ENCODE data around the gene CTPS1.

CTPS1 gene

DNA sequence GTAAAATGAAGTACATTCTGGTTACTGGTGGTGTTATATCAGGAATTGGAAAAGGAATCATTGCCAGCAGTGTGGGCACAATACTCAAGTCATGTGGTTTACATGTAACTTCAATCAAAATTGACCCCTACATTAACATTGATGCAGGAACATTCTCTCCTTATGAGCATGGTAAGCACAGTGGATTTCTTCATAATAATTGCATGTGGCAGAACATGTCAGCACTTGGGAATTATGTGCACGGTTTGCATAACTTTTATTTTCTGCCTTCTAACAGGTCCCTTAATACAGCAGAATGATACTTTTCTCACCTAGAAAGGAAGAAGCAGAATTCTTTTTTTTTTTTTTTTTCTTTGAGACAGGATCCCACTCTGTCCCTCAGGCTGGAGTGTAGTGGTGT is 3.8 kb downstream of the CTPS1 start:
- TF ChIP-seq TOX (CRISPR knock-in tag; IDR thresholded peaks at IDR 0.05; ENCODE audit: borderline replicate concordance) = 0 out of 2 replicates have a peak, but pooled peaks have one; percentile 45
- TF ChIP-seq ZFP3 (CRISPR knock-in tag; IDR thresholded peaks at IDR 0.05) = no peak
- ATAC-seq = peak; percentile 3; the same call in 1 of the 3 replicates

DNA sequence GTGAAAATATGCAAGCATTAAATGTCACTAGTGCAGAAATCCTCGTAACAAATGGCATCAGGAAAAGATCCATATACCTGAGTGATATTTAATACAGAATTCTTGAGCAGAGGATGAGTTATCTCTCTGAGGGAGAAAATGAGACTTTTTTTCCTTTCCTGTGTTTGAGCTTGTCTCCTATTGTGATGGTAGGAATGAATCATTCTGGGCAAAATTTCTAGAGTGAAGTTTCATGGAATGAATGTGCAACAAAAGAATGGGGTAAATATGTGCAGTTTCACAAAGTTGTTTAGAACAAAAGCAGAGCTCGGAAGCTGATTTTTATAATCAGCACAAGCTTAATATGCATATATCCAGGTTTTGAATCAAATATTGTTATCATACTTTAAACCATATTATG is 4.6 kb downstream of the CTPS1 start:
- ATAC-seq = no peak
- TF ChIP-seq ESRRG (CRISPR knock-in tag; IDR thresholded peaks at IDR 0.05) = no peak
- TF ChIP-seq, protein P1, sequence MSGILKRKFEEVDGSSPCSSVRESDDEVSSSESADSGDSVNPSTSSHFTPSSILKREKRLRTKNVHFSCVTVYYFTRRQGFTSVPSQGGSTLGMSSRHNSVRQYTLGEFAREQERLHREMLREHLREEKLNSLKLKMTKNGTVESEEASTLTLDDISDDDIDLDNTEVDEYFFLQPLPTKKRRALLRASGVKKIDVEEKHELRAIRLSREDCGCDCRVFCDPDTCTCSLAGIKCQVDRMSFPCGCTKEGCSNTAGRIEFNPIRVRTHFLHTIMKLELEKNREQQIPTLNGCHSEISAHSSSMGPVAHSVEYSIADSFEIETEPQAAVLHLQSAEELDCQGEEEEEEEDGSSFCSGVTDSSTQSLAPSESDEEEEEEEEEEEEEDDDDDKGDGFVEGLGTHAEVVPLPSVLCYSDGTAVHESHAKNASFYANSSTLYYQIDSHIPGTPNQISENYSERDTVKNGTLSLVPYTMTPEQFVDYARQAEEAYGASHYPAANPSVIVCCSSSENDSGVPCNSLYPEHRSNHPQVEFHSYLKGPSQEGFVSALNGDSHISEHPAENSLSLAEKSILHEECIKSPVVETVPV (CRISPR knock-in tag; IDR thresholded peaks at IDR 0.05) = no peak
- TF ChIP-seq, protein P2, sequence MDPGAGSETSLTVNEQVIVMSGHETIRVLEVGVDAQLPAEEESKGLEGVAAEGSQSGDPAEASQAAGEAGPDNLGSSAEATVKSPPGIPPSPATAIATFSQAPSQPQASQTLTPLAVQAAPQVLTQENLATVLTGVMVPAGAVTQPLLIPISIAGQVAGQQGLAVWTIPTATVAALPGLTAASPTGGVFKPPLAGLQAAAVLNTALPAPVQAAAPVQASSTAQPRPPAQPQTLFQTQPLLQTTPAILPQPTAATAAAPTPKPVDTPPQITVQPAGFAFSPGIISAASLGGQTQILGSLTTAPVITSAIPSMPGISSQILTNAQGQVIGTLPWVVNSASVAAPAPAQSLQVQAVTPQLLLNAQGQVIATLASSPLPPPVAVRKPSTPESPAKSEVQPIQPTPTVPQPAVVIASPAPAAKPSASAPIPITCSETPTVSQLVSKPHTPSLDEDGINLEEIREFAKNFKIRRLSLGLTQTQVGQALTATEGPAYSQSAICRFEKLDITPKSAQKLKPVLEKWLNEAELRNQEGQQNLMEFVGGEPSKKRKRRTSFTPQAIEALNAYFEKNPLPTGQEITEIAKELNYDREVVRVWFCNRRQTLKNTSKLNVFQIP (CRISPR knock-in tag; IDR thresholded peaks at IDR 0.05; ENCODE audit: borderline replicate concordance, low read depth) = no peak
- no peak for TF ChIP-seq GLIS3 (CRISPR knock-in tag; IDR thresholded peaks at IDR 0.05)
- TF ChIP-seq OSR1 (CRISPR knock-in tag; IDR thresholded peaks at IDR 0.05) = no peak
- TF ChIP-seq, protein P3, sequence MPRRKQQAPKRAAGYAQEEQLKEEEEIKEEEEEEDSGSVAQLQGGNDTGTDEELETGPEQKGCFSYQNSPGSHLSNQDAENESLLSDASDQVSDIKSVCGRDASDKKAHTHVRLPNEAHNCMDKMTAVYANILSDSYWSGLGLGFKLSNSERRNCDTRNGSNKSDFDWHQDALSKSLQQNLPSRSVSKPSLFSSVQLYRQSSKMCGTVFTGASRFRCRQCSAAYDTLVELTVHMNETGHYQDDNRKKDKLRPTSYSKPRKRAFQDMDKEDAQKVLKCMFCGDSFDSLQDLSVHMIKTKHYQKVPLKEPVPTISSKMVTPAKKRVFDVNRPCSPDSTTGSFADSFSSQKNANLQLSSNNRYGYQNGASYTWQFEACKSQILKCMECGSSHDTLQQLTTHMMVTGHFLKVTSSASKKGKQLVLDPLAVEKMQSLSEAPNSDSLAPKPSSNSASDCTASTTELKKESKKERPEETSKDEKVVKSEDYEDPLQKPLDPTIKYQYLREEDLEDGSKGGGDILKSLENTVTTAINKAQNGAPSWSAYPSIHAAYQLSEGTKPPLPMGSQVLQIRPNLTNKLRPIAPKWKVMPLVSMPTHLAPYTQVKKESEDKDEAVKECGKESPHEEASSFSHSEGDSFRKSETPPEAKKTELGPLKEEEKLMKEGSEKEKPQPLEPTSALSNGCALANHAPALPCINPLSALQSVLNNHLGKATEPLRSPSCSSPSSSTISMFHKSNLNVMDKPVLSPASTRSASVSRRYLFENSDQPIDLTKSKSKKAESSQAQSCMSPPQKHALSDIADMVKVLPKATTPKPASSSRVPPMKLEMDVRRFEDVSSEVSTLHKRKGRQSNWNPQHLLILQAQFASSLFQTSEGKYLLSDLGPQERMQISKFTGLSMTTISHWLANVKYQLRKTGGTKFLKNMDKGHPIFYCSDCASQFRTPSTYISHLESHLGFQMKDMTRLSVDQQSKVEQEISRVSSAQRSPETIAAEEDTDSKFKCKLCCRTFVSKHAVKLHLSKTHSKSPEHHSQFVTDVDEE (CRISPR knock-in tag; IDR thresholded peaks at IDR 0.05) = no peak
- TF ChIP-seq, protein P4, sequence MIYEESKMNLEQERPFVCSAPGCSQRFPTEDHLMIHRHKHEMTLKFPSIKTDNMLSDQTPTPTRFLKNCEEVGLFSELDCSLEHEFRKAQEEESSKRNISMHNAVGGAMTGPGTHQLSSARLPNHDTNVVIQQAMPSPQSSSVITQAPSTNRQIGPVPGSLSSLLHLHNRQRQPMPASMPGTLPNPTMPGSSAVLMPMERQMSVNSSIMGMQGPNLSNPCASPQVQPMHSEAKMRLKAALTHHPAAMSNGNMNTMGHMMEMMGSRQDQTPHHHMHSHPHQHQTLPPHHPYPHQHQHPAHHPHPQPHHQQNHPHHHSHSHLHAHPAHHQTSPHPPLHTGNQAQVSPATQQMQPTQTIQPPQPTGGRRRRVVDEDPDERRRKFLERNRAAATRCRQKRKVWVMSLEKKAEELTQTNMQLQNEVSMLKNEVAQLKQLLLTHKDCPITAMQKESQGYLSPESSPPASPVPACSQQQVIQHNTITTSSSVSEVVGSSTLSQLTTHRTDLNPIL (CRISPR knock-in tag; IDR thresholded peaks at IDR 0.05; ENCODE audit: low read depth) = no peak
- no peak for TF ChIP-seq TOX (CRISPR knock-in tag; IDR thresholded peaks at IDR 0.05; ENCODE audit: borderline replicate concordance)

DNA sequence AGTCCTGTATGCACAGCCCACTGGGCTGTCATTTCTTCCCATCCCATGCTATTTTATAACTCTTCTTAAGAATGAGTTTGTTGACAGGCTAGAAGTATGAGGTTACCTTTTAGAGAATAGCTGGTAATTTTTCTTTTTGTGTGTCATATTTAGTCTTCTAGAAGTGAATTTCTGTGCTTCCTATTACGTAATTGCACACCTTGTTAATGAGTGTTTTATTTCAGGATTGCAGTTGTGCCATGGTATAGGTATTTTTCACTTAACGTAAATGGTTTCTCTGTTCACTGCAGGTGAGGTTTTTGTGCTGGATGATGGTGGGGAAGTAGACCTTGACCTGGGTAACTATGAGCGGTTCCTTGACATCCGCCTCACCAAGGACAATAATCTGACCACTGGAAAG is 5.0 kb downstream of the CTPS1 start:
- TF ChIP-seq, protein P2 (CRISPR knock-in tag; IDR thresholded peaks at IDR 0.05; ENCODE audit: borderline replicate concordance, low read depth) = no peak
- TF ChIP-seq ZFP3 (CRISPR knock-in tag; IDR thresholded peaks at IDR 0.05) = no peak
- no peak for TF ChIP-seq GLIS3 (CRISPR knock-in tag; IDR thresholded peaks at IDR 0.05)
- TF ChIP-seq ISL1 (CRISPR knock-in tag; IDR thresholded peaks at IDR 0.05) = no peak
- TF ChIP-seq, protein P4 (CRISPR knock-in tag; IDR thresholded peaks at IDR 0.05; ENCODE audit: low read depth) = no peak
- no peak for TF ChIP-seq ZFP30 (CRISPR knock-in tag; IDR thresholded peaks at IDR 0.05)
- no peak for TF ChIP-seq PPARA (CRISPR knock-in tag; IDR thresholded peaks at IDR 0.05; ENCODE audit: borderline replicate concordance)
- no peak for TF ChIP-seq SNAI2 (CRISPR knock-in tag; IDR thresholded peaks at IDR 0.05)
- TF ChIP-seq ZC3H10 (CRISPR knock-in tag; IDR thresholded peaks at IDR 0.05) = no peak
- ATAC-seq = no peak

DNA sequence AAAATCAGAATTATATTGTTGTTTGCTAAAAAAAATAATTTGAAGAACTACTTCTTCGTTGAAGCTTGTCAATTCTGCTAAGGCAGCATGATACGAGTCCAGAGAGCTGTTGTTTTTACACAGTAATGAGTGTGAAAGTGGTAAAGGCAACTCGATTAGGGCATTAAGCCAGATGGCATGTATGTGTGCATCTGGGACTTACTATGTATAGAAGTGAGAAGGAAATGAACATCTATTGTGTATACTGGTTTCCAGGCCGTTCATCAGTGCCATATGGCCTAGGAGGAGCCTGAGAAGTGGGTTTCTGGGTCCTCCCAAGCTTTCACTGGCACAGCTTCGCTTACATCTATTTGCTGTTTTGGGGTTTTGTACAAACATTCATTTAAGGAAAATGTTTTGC is 5.7 kb downstream of the CTPS1 start:
- no peak for ATAC-seq
- TF ChIP-seq ISL1 (CRISPR knock-in tag; IDR thresholded peaks at IDR 0.05) (no peak), BACH2 (CRISPR knock-in tag; IDR thresholded peaks at IDR 0.05; ENCODE audit: borderline replicate concordance) (no peak), ZFP30 (CRISPR knock-in tag; IDR thresholded peaks at IDR 0.05) (no peak), TOX (CRISPR knock-in tag; IDR thresholded peaks at IDR 0.05; ENCODE audit: borderline replicate concordance) (no peak), ZFP3 (CRISPR knock-in tag; IDR thresholded peaks at IDR 0.05) (no peak), GLIS3 (CRISPR knock-in tag; IDR thresholded peaks at IDR 0.05) (no peak), ZC3H10 (CRISPR knock-in tag; IDR thresholded peaks at IDR 0.05) (no peak), ZNF8 (CRISPR knock-in tag; IDR thresholded peaks at IDR 0.05) (no peak), ZNF565 (CRISPR knock-in tag; conservative IDR thresholded peaks at IDR 0.05; ENCODE audit: low read depth) (no peak)
- TF ChIP-seq, protein P5, sequence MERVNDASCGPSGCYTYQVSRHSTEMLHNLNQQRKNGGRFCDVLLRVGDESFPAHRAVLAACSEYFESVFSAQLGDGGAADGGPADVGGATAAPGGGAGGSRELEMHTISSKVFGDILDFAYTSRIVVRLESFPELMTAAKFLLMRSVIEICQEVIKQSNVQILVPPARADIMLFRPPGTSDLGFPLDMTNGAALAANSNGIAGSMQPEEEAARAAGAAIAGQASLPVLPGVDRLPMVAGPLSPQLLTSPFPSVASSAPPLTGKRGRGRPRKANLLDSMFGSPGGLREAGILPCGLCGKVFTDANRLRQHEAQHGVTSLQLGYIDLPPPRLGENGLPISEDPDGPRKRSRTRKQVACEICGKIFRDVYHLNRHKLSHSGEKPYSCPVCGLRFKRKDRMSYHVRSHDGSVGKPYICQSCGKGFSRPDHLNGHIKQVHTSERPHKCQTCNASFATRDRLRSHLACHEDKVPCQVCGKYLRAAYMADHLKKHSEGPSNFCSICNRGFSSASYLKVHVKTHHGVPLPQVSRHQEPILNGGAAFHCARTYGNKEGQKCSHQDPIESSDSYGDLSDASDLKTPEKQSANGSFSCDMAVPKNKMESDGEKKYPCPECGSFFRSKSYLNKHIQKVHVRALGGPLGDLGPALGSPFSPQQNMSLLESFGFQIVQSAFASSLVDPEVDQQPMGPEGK (CRISPR knock-in tag; IDR thresholded peaks at IDR 0.05; ENCODE audit: borderline replicate concordance) = no peak
- TF ChIP-seq, protein P4 (CRISPR knock-in tag; IDR thresholded peaks at IDR 0.05; ENCODE audit: low read depth) = no peak

Measured in SK-N-SH treated with all-trans-retinoic acid at 6 μM for 48 hours (cell line).